Fibroblast of the aortic adventitia (primary cell): Measurements from ENCODE around the gene IL20RB. TPM values are rescaled to one million over a fixed set of nuclear protein-coding genes. Genes with fewer than 3 reads are reported as not detected.
"Not testable (repeated sequence)": the region's sequence is repeated elsewhere in the genome, so short reads cannot be mapped to it uniquely, and the experiment has no call there.

Experiments used
- DNase-seq: peaks from one replicate; pipeline ENCODE4 v3.0.0-alpha.2; 2010; ENCODE audit warnings: low read depth
- H3K4me3 ChIP-seq: 2 replicates; pipeline ENCODE4 v1.5.1; 2011; ENCODE audit warnings: low read depth, mild to moderate bottlenecking, control low read depth, low read length, moderate library complexity
- total RNA-seq: library from RNA; depleted of rRNA; stranded (reverse); fragments of >200 nt; gene quantifications from 2 replicates; pipeline ENCODE4 v1.2.3, GENCODE V29; 2012; ENCODE audit warnings: low replicate concordance
- TF ChIP-seq, protein P1 (sequence below): IDR thresholded peaks from 2 replicates; pipeline ENCODE4 v1.5.1; 2011; ENCODE audit warnings: mild to moderate bottlenecking, low read length, control low read depth, inconsistent platforms; ENCODE audit not compliant: insufficient read depth

IL20RB gene
- total RNA-seq, 1 donor: 4.6 TPM

GRCh38 chr3:137010137-137010536 lies 52.4 kb downstream of the IL20RB start:
- TF ChIP-seq, protein P1, sequence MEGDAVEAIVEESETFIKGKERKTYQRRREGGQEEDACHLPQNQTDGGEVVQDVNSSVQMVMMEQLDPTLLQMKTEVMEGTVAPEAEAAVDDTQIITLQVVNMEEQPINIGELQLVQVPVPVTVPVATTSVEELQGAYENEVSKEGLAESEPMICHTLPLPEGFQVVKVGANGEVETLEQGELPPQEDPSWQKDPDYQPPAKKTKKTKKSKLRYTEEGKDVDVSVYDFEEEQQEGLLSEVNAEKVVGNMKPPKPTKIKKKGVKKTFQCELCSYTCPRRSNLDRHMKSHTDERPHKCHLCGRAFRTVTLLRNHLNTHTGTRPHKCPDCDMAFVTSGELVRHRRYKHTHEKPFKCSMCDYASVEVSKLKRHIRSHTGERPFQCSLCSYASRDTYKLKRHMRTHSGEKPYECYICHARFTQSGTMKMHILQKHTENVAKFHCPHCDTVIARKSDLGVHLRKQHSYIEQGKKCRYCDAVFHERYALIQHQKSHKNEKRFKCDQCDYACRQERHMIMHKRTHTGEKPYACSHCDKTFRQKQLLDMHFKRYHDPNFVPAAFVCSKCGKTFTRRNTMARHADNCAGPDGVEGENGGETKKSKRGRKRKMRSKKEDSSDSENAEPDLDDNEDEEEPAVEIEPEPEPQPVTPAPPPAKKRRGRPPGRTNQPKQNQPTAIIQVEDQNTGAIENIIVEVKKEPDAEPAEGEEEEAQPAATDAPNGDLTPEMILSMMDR: no peak
- H3K4me3 ChIP-seq: no peak overlapping the region
- DNase-seq: no peak

DNA sequence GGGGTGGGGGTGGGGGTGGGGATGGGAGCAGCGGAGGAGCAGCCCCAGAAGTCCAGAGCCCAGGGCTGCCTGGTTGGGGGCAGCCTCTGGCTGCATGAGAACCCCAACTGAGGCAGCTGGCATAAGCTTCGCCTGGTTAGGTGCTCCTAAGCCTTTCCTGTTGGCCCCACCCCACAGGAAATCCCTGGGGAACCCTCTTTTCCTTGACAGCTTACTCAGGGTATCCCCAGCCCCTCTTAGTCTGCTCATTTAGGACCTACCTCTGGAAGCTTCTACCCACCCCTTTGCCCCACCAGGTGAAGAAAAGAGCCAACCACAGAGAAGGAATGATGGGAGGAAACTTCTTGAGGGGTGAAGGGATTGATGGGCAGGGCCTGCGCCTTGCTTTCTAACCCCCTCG lies 53.4 kb downstream of the IL20RB start:
- TF ChIP-seq, protein P1: no peak
- H3K4me3 ChIP-seq: no peak overlapping the region
- DNase-seq: no peak

DNA sequence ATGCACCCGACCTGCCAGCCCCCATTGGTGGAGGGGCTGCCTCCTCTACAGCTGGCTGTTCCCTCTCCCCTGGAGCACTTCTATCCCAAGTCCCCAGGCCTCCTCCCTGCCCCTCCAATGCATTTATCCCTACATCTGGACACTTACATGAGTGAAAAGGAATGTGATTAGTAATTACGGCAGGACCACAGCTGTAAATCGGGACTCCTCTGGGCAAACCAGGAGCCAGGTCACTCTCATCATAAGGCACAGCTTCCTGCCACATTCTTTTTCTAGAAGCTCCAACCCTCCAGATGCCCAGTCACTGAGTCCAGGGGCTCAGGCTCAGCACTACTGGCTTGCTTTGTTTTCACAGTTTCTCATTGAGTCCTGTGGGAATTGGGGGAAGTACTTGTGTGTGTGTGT lies 54.3 kb downstream of the IL20RB start:
- H3K4me3 ChIP-seq: no peak overlapping the region

GRCh38 chr3:137013951-137014688 lies 56.3 kb downstream of the IL20RB start:
- TF ChIP-seq, protein P1: peak; percentile 73
- peak overlapping the region; percentile 71 for H3K4me3 ChIP-seq
- DNase-seq: peak; percentile 92

More for the DNA sequence above, 54.3 kb downstream of the IL20RB start:
- DNase-seq: peak; percentile 55
- TF ChIP-seq, protein P1: no peak

GRCh38 chr3:137017316-137017715 lies 59.5 kb downstream of the IL20RB start:
- DNase-seq, H3K4me3 ChIP-seq: not testable (repeated sequence)

- DNase-seq: no peak
Observed at GRCh38 chr3:137020315-137020714, 62.5 kb downstream of the IL20RB start.

GRCh38 chr3:137020888-137021287 lies 63.1 kb downstream of the IL20RB start:
- TF ChIP-seq, protein P1: no peak
- no peak overlapping the region for H3K4me3 ChIP-seq
- DNase-seq: no peak

More at GRCh38 chr3:137020315-137020714, 62.5 kb downstream of the IL20RB start:
- no peak overlapping the region for H3K4me3 ChIP-seq
- TF ChIP-seq, protein P1: no peak
